Neural cell (in vitro differentiated cells): ENCODE results near the gene PHPT1. TPM values are rescaled to one million over a fixed set of nuclear protein-coding genes. Genes with fewer than 3 reads are reported as not detected.

Experiments
- H2AFZ ChIP-seq: fragments of 200-600, 300-800 bp; sonication (generic), shearing (Covaris generic); 2 replicates; pipeline ENCODE4 v1.6.0; 2014; ENCODE audit warnings: low read depth, mild to moderate bottlenecking, antibody characterized with exemption, low read length, moderate library complexity
- H3F3A ChIP-seq: fragments of 200-600 bp; shearing (Covaris generic); 2 replicates; pipeline ENCODE4 v1.6.1; 2016; ENCODE audit warnings: mild to moderate bottlenecking, moderate library complexity, mixed read lengths, antibody characterized with exemption, low read length; ENCODE audit not compliant: insufficient read depth, poor library complexity, severe bottlenecking
- H3K27ac ChIP-seq: fragments of 200-600, 300-800 bp; sonication (generic), shearing (Covaris generic); 2 replicates; pipeline ENCODE4 v1.5.1; 2014; ENCODE audit warnings: mild to moderate bottlenecking, low read length, moderate library complexity
- H3K27me3 ChIP-seq: fragments of 300-800, 200-600 bp; sonication (generic), shearing (Covaris generic); 2 replicates; pipeline ENCODE4 v1.6.0; 2014; ENCODE audit warnings: mild to moderate bottlenecking, low read depth, low read length, moderate library complexity; ENCODE audit not compliant: insufficient read depth
- H3K36me3 ChIP-seq: fragments of 300-800, 200-600 bp; sonication (generic), shearing (Covaris generic); 2 replicates; pipeline ENCODE4 v1.5.1; 2014; ENCODE audit warnings: mild to moderate bottlenecking, antibody characterized with exemption, low read length, moderate library complexity; ENCODE audit not compliant: insufficient read depth
- H3K4me2 ChIP-seq: fragments of 300-800, 200-600 bp; sonication (generic), shearing (Covaris generic); 2 replicates; pipeline ENCODE4 v1.6.0; 2014; ENCODE audit warnings: mild to moderate bottlenecking, low read length
- H3K4me3 ChIP-seq: fragments of 300-800, 200-600 bp; sonication (generic), shearing (Covaris generic); 2 replicates; pipeline ENCODE4 v1.5.1; 2014; ENCODE audit warnings: mild to moderate bottlenecking, low read length, moderate library complexity
- H3K79me2 ChIP-seq: fragments of 200-600 bp; shearing (Covaris generic); replicated peaks from 2 replicates; pipeline ENCODE4 v1.6.0; 2014; ENCODE audit warnings: mild to moderate bottlenecking, low read length, moderate library complexity; ENCODE audit not compliant: insufficient read depth
- H3K9ac ChIP-seq: fragments of 300-800, 200-600 bp; sonication (generic), shearing (Covaris generic); 2 replicates; pipeline ENCODE4 v1.6.1; 2016; ENCODE audit warnings: mild to moderate bottlenecking, low read length, mixed read lengths
- H3K9me2 ChIP-seq: fragments of 200-600 bp; shearing (Covaris generic); 2 replicates; pipeline ENCODE4 v1.6.1; 2016; ENCODE audit warnings: mild to moderate bottlenecking, low read length, mixed read lengths; ENCODE audit not compliant: insufficient read depth
- H3K9me3 ChIP-seq: fragments of 200-600, 300-800 bp; sonication (generic), shearing (Covaris generic); 2 replicates; pipeline ENCODE4 v1.6.1; 2016; ENCODE audit warnings: mild to moderate bottlenecking, mixed run types, low read length, moderate library complexity, mixed read lengths
- H4K20me1 ChIP-seq: fragments of 200-600 bp; shearing (Covaris generic); 2 replicates; pipeline ENCODE4 v1.6.1; 2016; ENCODE audit warnings: mild to moderate bottlenecking, mixed run types; ENCODE audit not compliant: insufficient read depth
- EP300 ChIP-seq: fragments of 450-650 bp; conservative IDR thresholded peaks from 2 replicates; pipeline ENCODE4 v1.6.1; 2014; ENCODE audit warnings: antibody characterized with exemption, mild to moderate bottlenecking, moderate library complexity; ENCODE audit not compliant: poor library complexity, severe bottlenecking
- EZH2 ChIP-seq: fragments of 200-600, 300-800 bp; shearing (Covaris generic), sonication (generic); IDR thresholded peaks from 2 replicates; pipeline ENCODE4 v1.6.1; 2014; ENCODE audit warnings: antibody characterized with exemption, low read length, borderline replicate concordance, mild to moderate bottlenecking; ENCODE audit not compliant: insufficient read depth, poor library complexity, severe bottlenecking
- MXI1 ChIP-seq: fragments of 450-650 bp; conservative IDR thresholded peaks from 2 replicates; pipeline ENCODE4 v1.6.1; 2014; ENCODE audit warnings: antibody characterized with exemption, mild to moderate bottlenecking; ENCODE audit not compliant: poor library complexity, severe bottlenecking
- POLR2AphosphoS5 ChIP-seq: IDR thresholded peaks from 2 replicates; pipeline ENCODE4 v1.6.1; 2012
- RAD21 ChIP-seq: fragments of 450-650 bp; conservative IDR thresholded peaks from 2 replicates; pipeline ENCODE4 v1.6.1; 2014; ENCODE audit warnings: antibody characterized with exemption, mild to moderate bottlenecking, moderate library complexity
- SMC3 ChIP-seq: fragments of 450-650 bp; conservative IDR thresholded peaks from 2 replicates; pipeline ENCODE4 v1.6.1; 2014; ENCODE audit warnings: antibody characterized with exemption, mild to moderate bottlenecking, moderate library complexity; ENCODE audit not compliant: poor library complexity
- TAF1 ChIP-seq: IDR thresholded peaks from 2 replicates; pipeline ENCODE4 v1.6.1; 2012; ENCODE audit warnings: low read depth
- polyA plus RNA-seq: library from polyadenylated mRNA; depleted of rRNA; stranded (reverse); fragments of >200 nt; gene quantifications from 2 replicates; pipeline ENCODE4 v1.2.3, GENCODE V29; 2014
- TF ChIP-seq, protein P1 (sequence below): IDR thresholded peaks from 2 replicates; pipeline ENCODE4 v1.6.1; 2012; ENCODE audit warnings: borderline replicate concordance
- TF ChIP-seq, protein P2 (sequence below): fragments of 450-650 bp; IDR thresholded peaks from 2 replicates; pipeline ENCODE4 v1.5.1; 2014; ENCODE audit warnings: antibody characterized with exemption, mild to moderate bottlenecking, moderate library complexity; ENCODE audit not compliant: poor library complexity, severe bottlenecking

Gene PHPT1
- polyA plus RNA-seq, 1 donor from 2014 or later: 279 TPM

DNA sequence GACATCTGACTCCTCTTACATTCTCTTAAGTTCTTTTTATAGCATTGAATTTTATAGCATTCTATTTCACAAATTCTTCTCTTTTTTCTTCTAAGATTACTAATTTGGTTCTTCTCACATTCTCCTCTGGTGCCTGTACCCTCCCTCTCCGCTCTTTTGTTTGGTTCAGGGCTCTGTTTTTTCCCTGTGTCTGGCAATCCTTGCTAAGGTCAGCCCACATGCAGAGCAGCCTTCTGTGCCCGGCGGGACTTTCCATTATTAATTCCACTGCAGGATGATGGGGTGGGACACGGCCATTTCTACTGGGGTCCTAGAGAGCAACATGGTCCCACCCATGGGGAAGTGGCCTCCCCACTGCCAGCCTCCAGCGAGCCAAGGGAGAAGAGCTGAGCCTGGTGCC lies 27.3 kb downstream of the PHPT1 start:
- H3K27ac ChIP-seq: no peak overlapping the region
- H3K4me2 ChIP-seq: no peak overlapping the region
- no peak overlapping the region for H2AFZ ChIP-seq
- TF ChIP-seq, protein P1, sequence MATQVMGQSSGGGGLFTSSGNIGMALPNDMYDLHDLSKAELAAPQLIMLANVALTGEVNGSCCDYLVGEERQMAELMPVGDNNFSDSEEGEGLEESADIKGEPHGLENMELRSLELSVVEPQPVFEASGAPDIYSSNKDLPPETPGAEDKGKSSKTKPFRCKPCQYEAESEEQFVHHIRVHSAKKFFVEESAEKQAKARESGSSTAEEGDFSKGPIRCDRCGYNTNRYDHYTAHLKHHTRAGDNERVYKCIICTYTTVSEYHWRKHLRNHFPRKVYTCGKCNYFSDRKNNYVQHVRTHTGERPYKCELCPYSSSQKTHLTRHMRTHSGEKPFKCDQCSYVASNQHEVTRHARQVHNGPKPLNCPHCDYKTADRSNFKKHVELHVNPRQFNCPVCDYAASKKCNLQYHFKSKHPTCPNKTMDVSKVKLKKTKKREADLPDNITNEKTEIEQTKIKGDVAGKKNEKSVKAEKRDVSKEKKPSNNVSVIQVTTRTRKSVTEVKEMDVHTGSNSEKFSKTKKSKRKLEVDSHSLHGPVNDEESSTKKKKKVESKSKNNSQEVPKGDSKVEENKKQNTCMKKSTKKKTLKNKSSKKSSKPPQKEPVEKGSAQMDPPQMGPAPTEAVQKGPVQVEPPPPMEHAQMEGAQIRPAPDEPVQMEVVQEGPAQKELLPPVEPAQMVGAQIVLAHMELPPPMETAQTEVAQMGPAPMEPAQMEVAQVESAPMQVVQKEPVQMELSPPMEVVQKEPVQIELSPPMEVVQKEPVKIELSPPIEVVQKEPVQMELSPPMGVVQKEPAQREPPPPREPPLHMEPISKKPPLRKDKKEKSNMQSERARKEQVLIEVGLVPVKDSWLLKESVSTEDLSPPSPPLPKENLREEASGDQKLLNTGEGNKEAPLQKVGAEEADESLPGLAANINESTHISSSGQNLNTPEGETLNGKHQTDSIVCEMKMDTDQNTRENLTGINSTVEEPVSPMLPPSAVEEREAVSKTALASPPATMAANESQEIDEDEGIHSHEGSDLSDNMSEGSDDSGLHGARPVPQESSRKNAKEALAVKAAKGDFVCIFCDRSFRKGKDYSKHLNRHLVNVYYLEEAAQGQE: no peak
- no peak for TF ChIP-seq TAF1
- TF ChIP-seq MXI1: no peak
- no peak for TF ChIP-seq SMC3
- no peak for TF ChIP-seq EZH2
- no peak for TF ChIP-seq POLR2AphosphoS5
- TF ChIP-seq RAD21: no peak
- TF ChIP-seq EP300: no peak
- TF ChIP-seq, protein P2, sequence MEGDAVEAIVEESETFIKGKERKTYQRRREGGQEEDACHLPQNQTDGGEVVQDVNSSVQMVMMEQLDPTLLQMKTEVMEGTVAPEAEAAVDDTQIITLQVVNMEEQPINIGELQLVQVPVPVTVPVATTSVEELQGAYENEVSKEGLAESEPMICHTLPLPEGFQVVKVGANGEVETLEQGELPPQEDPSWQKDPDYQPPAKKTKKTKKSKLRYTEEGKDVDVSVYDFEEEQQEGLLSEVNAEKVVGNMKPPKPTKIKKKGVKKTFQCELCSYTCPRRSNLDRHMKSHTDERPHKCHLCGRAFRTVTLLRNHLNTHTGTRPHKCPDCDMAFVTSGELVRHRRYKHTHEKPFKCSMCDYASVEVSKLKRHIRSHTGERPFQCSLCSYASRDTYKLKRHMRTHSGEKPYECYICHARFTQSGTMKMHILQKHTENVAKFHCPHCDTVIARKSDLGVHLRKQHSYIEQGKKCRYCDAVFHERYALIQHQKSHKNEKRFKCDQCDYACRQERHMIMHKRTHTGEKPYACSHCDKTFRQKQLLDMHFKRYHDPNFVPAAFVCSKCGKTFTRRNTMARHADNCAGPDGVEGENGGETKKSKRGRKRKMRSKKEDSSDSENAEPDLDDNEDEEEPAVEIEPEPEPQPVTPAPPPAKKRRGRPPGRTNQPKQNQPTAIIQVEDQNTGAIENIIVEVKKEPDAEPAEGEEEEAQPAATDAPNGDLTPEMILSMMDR: no peak
- no peak overlapping the region for H3K4me3 ChIP-seq
- no peak overlapping the region for H3K9ac ChIP-seq
- H3K27me3 ChIP-seq: no peaks in the 10 kb centered on the region
- H3K9me2 ChIP-seq: no peaks in the 10 kb centered on the region
- H3K79me2 ChIP-seq: no peaks in the 10 kb centered on the region
- no peaks in the 10 kb centered on the region for H3K9me3 ChIP-seq
- no peaks in the 10 kb centered on the region for H3F3A ChIP-seq
- H3K36me3 ChIP-seq: no peaks in the 10 kb centered on the region
- H4K20me1 ChIP-seq: no peaks in the 10 kb centered on the region

DNA sequence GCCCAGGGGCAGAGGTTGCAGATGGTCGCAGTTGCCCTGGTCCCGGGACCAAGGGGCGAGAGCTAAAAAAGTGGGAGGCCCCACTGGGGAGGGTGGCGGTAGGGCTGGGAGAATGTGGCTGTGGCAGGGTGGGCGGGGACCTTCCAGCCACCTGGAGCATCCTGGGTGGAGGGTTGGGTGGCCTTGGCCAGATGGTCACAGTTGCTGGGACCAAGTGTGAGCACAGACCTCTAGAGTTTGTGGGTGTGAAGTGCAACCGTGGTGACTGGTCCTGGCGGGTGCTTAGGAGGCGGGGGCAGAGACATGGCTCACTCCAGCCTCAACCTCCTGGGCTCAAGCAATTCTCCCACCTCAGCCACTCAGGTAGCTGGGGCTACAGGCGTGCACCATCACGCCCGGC lies 31.4 kb downstream of the PHPT1 start:
- Histone ChIP-seq H3K27ac (no peak overlapping the region), H3K9me2 (no peaks in the 10 kb centered on the region), H3K9me3 (no peaks in the 10 kb centered on the region), H3K79me2 (no peaks in the 10 kb centered on the region), H2AFZ (no peak overlapping the region), H3F3A (no peaks in the 10 kb centered on the region), H3K27me3 (no peaks in the 10 kb centered on the region), H3K4me3 (no peak overlapping the region), H4K20me1 (no peaks in the 10 kb centered on the region), H3K9ac (no peak overlapping the region), H3K36me3 (no peaks in the 10 kb centered on the region), H3K4me2 (no peak overlapping the region)
- TF ChIP-seq, protein P1: no peak
- TF ChIP-seq, protein P2: no peak
- no peak for TF ChIP-seq POLR2AphosphoS5
- no peak for TF ChIP-seq SMC3
- TF ChIP-seq MXI1: no peak
- no peak for TF ChIP-seq RAD21
- no peak for TF ChIP-seq EZH2
- no peak for TF ChIP-seq EP300
- TF ChIP-seq TAF1: no peak
